ENCODE measurements around the gene PARP4.
"Not testable (repeated sequence)": the region's sequence is repeated elsewhere in the genome, so short reads cannot be mapped to it uniquely, and the experiment has no call there.

Gene PARP4

DNA sequence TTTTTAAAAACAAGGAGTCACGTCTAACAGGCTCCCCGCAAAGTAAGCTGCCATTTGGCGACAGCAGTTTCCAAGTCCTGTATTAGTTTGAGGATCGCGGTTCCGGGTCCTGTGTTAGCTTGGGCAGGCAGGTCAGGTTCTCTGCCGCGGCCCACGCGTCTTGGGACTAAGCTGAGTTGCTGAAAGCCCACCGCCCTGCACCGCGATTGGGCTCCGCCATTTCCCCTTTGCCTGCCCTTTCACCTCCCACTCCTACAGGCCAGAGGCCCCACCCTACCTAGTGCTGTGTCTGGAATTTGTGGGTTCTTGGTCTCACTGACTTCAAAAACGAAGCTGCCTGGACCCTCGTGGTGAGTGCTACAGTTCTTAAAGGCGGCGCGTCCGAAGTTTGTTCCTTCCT, 6.8 kb downstream of the PARP4 start:
- DNase-seq (ENCODE audit: low read depth), result no peak

DNA sequence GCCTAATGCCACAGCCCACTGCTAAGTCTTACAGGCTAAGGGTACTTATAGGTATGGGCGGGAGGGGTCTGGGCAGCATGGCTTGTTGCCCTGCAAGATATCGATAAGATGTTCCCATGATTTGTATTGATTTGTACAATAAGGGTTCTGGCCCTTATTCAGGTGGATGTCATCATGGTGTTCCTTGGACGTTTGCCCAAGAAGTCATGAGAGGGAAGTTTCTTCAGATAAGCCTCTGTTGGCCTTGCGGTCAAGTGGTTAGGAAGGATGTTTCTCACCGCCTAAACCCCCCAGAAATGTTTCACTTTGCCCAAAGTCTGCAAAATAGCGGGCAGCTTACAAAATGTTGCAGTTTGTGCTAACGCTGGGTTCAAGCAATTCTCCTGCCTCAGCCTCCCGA, 7.3 kb downstream of the PARP4 start:
- no peak for DNase-seq (ENCODE audit: low read depth)

- no peak for DNase-seq (ENCODE audit: low read depth)
Observed at GRCh38 chr13:24503379-24503696, 9.2 kb downstream of the PARP4 start.

DNA sequence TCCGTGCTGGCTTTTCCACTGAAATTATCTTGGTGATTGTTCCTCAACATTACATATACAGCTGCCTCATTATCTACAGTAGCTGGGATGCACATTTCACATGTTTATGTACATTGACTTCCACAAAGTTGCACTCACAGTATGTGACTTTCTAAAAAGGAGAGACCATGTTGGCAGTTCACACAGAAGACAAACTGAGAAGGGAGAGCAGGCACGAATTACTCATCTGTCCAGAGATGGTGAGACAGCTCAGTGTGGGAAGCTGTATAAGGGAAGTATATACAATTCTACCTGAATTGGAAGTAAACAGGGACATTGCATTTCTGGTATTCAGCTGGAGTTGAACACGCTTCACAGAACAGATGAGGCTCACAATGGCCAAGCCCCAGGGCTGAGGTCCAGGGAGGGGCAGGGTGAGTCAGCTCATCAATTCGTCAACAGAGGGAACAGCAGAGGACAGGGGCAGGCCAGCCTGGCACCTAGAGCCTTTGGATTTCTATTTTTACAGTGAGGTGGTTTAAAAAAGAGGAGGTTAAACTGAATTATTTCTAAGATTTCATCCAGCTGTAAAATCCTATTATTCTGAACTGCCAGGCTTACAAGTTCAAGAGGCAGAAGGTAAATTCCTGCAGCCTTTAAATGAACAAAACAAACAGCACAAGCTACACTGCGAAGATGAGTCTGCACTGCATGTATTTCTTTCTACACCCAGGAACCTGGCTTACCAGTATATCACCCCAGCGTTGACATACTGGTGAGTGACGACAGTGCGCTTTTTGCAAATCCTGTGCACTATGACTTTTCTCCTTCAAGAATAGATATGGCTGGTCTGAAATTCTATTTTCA, 9.8 kb downstream of the PARP4 start:
- no peak for DNase-seq (ENCODE audit: low read depth)

GRCh38 chr13:24500977-24501376, 11.6 kb downstream of the PARP4 start:
- DNase-seq (ENCODE audit: low read depth), result no peak

DNA sequence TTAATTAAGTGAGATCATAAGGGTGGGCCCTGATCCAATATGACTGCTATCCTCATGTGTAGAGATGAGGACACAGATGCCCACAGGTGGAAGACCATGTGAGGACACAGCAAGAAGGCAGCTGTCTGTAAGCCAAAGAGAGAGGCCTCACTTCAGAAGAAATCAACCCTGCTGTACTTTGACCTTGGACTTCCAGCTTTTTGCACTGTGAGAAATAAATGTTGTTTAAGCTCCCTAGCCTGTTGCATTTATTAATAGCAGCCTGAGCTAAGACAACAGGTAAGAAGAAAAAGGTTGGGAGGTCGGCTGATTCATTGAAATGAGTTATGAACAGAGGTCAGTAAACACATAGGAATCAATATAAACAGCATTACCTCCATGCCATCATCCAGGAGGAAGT, 14.8 kb downstream of the PARP4 start:
- DNase-seq (ENCODE audit: low read depth), result no peak

- DNase-seq (ENCODE audit: low read depth), result not testable (repeated sequence)
Observed at GRCh38 chr13:24496295-24496694, 16.3 kb downstream of the PARP4 start.

DNA sequence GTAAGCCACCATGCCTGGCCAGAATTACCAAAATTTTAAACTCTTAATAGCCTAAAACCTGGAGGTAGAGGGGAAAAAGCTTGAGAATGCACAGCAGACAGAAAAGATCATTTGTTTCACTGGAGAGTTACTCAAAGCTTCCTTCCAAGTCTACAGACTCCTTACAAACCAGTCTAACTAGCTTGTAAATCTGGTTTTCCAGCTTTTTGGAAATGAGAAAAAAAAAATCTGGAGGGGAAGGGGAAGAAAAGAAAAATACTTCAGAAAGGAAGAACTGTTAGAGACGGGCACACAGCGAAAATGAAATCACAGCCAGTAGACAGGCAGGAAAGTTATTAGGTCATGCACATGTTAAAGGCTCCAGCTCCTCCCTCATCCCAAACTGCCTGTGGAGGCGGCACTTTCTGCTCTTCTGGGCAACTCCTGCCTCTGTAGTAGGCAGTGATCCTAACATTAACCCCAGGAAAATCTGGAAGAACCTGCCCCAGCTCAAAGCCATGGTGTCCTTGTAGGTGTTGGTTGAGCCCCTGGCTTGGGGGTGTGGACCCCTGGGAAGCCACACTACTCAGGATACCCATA, 17.3 kb downstream of the PARP4 start:
- no peak for DNase-seq (ENCODE audit: low read depth)

DNA sequence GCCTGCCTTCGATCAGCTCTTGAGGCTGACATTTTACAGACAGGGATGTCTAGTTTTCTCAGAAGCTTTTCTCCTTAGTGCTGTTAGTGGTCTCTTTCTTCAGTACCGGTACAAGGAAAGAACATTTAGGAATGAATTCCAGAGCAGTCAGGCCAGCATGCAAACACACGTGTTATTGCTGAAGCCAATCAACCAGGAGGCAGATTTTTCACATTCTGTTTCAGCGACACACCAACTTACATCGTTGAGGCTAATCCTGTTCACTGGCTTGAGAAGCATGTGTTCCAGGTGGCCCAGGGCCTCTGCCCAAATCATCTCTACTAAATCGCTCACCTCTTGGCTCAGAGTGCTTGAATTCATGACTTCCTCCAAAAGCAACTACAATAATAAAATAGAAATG, 19.2 kb downstream of the PARP4 start:
- DNase-seq (ENCODE audit: low read depth), result no peak

GRCh38 chr13:24491845-24492244, 20.7 kb downstream of the PARP4 start:
- no peak for DNase-seq (ENCODE audit: low read depth)

DNA sequence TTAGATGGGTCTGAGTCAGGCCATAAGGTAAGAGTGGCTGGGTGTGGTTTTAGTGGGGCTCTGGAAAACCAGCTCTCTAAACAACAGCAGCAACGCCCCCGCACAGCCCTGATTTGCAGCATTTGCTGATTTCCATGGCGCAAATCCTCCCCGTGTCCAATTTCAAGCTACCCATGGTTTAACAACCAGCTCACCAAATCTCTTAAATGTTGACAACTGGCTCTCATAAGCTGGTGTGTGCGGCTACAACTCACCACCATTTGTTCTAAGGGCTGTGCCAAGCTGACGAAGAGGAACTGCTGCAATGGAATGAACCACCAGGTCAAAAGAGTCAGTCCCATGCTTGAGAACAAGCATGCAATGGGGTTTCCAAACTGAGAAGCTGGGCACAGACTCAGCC, 22.9 kb downstream of the PARP4 start:
- no peak for DNase-seq (ENCODE audit: low read depth)

GRCh38 chr13:24488092-24488491, 24.5 kb downstream of the PARP4 start:
- DNase-seq (ENCODE audit: low read depth), result not testable (repeated sequence)

DNA sequence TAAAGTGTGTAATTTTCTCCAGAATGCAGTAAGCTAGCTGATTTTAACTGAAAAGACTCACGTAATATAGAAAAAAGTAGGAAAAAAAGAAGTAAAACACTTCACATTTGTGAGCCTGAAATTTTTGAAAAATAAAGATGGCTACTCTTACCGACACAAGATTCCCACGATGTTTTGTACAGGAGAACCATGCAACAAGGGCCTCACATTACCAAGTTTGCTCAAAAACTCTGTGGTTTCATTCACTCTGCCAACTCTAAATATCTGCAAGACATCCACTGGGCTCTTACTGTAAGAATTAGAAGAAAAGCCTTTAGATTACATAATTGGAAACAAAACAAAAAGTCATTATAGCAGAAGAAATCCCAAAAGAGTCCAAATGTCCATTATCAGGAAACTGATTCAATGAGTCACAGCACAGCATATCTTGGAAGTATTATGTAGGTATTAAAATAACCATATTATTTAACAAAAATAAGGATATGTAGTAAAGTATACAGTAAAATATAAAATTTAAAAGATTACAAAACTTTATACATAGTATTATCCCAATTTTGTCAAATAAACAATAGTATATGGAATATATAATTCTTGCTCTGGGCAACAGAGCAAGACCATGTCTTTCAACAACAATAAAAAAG, 26.4 kb downstream of the PARP4 start:
- not testable (repeated sequence) for DNase-seq (ENCODE audit: low read depth)

GRCh38 chr13:24473686-24474085, 38.9 kb downstream of the PARP4 start:
- DNase-seq (ENCODE audit: low read depth), result no peak

DNA sequence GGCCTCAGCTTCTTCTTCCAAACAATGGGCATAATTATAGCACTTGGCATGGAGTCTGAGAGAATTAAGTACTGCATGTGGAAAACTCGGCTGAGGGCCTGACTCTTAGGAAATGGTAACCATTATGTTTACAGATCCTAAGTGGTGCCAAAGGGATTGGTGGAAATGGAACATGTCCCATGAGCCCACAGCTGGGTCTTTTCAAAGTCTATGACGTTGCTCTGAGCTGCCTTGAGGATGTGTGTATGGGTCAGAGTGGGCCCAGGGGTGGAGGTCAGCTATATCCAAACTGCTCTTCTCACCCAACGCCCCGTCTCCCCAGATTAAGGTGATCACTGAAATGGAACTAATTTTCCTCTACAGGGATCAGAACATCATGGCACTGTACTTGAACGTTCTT, 40.4 kb downstream of the PARP4 start:
- not testable (repeated sequence) for DNase-seq (ENCODE audit: low read depth)

DNA sequence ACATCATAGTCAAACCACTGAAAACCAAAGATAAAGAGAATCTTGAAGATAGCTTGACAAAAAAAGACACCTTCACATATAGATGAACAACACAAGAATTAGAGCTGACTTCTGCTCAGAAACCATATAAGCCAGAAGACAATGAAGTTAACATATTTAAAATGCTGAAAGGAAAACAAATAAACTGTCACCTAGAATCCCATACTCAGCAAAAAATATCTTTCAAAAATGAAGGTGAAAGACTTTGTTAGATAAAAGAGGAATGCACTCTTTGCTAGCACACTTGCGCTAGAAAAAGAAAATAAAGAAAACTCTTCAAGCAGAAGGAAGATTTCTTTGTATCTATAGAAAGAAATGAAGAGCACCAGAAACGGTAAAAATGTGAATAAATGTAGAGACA, 49.5 kb downstream of the PARP4 start:
- DNase-seq (ENCODE audit: low read depth), result no peak

GRCh38 chr13:24460256-24460655, 52.3 kb downstream of the PARP4 start:
- no peak for DNase-seq (ENCODE audit: low read depth)

GRCh38 chr13:24459726-24460125, 52.9 kb downstream of the PARP4 start:
- no peak for DNase-seq (ENCODE audit: low read depth)

DNA sequence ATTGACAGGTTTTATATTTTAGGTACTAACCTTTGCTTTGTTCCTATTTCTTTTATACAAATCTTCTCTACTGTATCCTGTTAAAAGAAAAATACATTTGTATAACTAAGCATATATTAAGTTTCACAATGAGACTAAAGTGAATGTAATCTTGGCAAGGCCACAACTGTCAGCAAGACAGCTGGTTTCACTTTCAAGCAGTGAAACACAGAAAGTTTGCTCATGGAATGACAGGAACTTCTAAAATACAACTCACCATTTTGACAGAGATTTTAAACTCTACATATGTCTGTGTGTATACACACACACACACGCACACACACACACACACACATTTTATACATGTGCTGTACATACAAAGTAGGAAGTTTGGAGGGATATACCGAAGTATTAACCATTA, 53.3 kb downstream of the PARP4 start:
- no peak for DNase-seq (ENCODE audit: low read depth)

- DNase-seq (ENCODE audit: low read depth), result no peak
Observed at GRCh38 chr13:24458736-24459135, 53.8 kb downstream of the PARP4 start.

DNA sequence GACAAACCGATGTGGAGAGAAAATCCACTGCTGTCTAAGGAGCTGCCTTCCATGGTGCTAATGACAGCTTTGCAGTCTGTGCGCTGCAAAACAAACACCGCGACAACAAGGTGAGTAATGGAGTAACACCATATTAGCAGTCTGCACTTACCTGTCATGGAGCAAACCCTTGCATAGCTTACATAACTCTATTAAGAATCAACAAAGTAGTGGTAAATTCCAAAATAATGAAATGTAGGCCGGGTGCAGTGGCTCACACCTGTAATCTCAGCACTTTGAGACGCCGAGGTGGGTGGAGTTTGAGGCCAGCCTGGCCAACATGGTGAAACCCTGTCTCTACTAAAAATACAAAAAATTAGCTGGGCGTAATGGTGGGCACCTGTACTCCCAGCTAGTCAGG, 56.2 kb downstream of the PARP4 start:
- DNase-seq (ENCODE audit: low read depth), result no peak

DNA sequence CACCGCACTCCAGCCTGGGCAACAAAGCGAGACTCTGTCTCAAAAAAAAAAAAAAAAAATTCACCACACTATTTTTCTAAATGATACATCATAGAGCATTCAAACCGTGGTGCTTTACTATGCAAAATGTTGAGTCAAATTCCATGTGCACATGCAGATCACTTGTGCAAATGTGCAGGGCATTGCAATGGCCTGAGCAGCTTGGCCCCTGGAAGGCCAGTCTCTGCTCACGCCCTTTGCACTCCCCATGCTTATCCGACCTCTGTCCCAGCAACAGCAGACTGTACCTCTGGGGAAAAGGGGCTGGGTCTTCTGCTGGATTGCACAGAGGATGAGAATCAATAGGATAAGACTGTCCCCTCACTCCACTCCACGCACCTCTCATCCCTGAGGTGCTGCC, 58.5 kb downstream of the PARP4 start:
- no peak for DNase-seq (ENCODE audit: low read depth)

- no peak for DNase-seq (ENCODE audit: low read depth)
Observed at GRCh38 chr13:24452044-24452443, 60.5 kb downstream of the PARP4 start.

- no peak for DNase-seq (ENCODE audit: low read depth)
Observed at GRCh38 chr13:24450530-24450929, 62.0 kb downstream of the PARP4 start.

Measured in activated T-cell treated with anti-CD3 and anti-CD28 coated beads for 24 hours (primary cell).